ENCODE measurements around the gene CDHR3. TPM values are rescaled to one million over a fixed set of nuclear protein-coding genes. Genes with fewer than 3 reads are reported as not detected.

The CDHR3 gene
- total RNA-seq, 1 donor from 2014 or later, result 5.7 TPM

DNA sequence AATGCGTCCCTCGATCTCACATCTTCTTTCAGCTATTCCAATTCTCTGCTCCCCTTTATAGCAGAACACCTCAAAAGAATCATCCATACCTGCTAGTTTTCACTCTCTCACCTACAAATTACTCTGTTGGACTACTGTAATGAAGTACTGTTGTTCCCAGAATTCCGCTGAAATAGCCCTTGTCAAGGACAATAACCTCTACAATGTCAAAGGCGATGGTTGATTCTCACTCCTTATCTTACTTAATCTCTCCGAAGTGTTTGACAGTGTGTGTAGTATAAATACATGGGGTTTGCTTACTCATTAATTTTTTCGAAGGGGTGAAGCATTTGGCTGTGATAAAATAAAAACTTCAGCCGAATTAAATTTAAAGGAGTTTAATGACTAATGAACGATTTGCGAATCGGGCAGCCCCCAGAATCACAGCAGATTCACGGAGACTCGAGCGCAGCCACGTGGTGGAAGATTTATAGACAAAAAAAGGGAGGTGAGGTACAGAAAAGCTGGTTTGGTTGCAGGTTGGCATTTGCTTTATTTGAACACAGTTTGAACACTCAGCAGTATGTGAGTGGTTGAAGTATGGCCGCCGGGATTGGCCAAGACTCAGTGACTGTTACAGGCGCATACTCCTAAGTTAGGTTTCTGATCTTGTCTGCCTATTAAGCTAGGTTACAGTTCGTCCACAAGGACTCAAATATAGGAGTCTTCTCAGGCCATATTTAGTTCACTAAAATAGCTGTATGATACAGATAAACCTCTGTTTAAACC, 119.2 kb downstream of the CDHR3 start:
- Histone ChIP-seq H3K9me3 (no peaks in the 10 kb centered on the region), H3K27ac (no peak overlapping the region), H3K4me1 (no peaks in the 10 kb centered on the region), H3K4me3 (no peak overlapping the region), H3K36me3 (no peaks in the 10 kb centered on the region), H3K27me3 (no peaks in the 10 kb centered on the region)
- TF ChIP-seq, protein P1, sequence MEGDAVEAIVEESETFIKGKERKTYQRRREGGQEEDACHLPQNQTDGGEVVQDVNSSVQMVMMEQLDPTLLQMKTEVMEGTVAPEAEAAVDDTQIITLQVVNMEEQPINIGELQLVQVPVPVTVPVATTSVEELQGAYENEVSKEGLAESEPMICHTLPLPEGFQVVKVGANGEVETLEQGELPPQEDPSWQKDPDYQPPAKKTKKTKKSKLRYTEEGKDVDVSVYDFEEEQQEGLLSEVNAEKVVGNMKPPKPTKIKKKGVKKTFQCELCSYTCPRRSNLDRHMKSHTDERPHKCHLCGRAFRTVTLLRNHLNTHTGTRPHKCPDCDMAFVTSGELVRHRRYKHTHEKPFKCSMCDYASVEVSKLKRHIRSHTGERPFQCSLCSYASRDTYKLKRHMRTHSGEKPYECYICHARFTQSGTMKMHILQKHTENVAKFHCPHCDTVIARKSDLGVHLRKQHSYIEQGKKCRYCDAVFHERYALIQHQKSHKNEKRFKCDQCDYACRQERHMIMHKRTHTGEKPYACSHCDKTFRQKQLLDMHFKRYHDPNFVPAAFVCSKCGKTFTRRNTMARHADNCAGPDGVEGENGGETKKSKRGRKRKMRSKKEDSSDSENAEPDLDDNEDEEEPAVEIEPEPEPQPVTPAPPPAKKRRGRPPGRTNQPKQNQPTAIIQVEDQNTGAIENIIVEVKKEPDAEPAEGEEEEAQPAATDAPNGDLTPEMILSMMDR (IDR thresholded peaks at IDR 0.05), result no peak
- intact Hi-C loops (cut with DNase I), result no loop called here
- no peak for DNase-seq (ENCODE audit: low spot score in 2 of 2)

Other genes starting within 250 kb of the CDHR3 start
- gene ATXN7L1, start 86.7 kb upstream of the CDHR3 start, total RNA-seq, result 7.5 TPM
- 17.5 TPM for gene SYPL1, start 149.0 kb downstream of the CDHR3 start, total RNA-seq